H1 (cell line): ENCODE results near the gene UBE2V1. TPM values are rescaled to one million over a fixed set of nuclear protein-coding genes. Genes with fewer than 3 reads are reported as not detected.

Experiments used
- CTCF ChIA-PET: fragments of 300-600 bp; sonication (Branson Sonifier 250); formaldehyde crosslinking; loops from one replicate; lab custom pipeline; 2021; ENCODE audit not compliant: partially characterized antibody; lab: Charles Lee
- POLR2A ChIA-PET: fragments of 300-600 bp; sonication (Branson Sonifier 250); formaldehyde crosslinking; loops from one replicate; lab custom pipeline; 2021; ENCODE audit warnings: inconsistent platforms; ENCODE audit not compliant: partially characterized antibody; lab: Charles Lee
- DNase-seq, 2 experiments: peaks; one replicate each; pipeline versions ENCODE4 v3.0.0 to v3.0.0-alpha.2; 2010 to 2022; ENCODE audit warnings: low spot score in 2 of 2, low read depth in 1 of 2, mixed read lengths in 1 of 2
- FAIRE-seq: peaks from 2 replicates; lab custom pipeline; 2011; peaks lifted over from hg19 to GRCh38; lab: Jason Lieb, UNC
- H2AFZ ChIP-seq: 2 replicates; pipeline ENCODE4 v1.8.1; 2012; ENCODE audit warnings: low read length, inconsistent platforms
- H2AK5ac ChIP-seq: 2 replicates; pipeline ENCODE4 v1.6.1; 2013; ENCODE audit warnings: low read depth, low read length
- H2BK120ac ChIP-seq: replicated peaks from 2 replicates; pipeline ENCODE3; 2013; ENCODE audit warnings: low read depth, low read length, inconsistent platforms
- H2BK12ac ChIP-seq: 2 replicates; pipeline ENCODE4 v1.6.1; 2013; ENCODE audit warnings: low read depth, low read length
- H2BK15ac ChIP-seq: 2 replicates; pipeline ENCODE4 v1.6.1; 2013; ENCODE audit warnings: low read length
- H2BK20ac ChIP-seq: 2 replicates; pipeline ENCODE4 v1.6.1; 2013; ENCODE audit warnings: low read length
- H2BK5ac ChIP-seq: 2 replicates; pipeline ENCODE4 v1.6.1; 2013; ENCODE audit warnings: low read depth, low read length
- H3K14ac ChIP-seq: 2 replicates; pipeline ENCODE4 v1.6.1; 2013; ENCODE audit warnings: inconsistent platforms; ENCODE audit not compliant: insufficient read length
- H3K18ac ChIP-seq: 2 replicates; pipeline ENCODE4 v1.6.1; 2013; ENCODE audit warnings: low read length; ENCODE audit errors: extremely low read depth
- H3K23ac ChIP-seq: 2 replicates; pipeline ENCODE4 v1.6.1; 2013; ENCODE audit warnings: inconsistent platforms; ENCODE audit not compliant: insufficient read length
- H3K23me2 ChIP-seq: 2 replicates; pipeline ENCODE4 v1.6.1; 2013; ENCODE audit warnings: low read depth, low read length
- H3K27ac ChIP-seq: 2 replicates; pipeline ENCODE4 v1.6.1; 2011; ENCODE audit warnings: low read depth, low read length, inconsistent platforms
- H3K27me3 ChIP-seq, 4 experiments: replicated peaks in 1 of 4; 1 replicate in 1 of 4; 2 replicates in 3 of 4; pipeline versions ENCODE4 v1.6.1 to v1.8.1; 2011 to 2013; ENCODE audit warnings: low read length in 3 of 4, mild to moderate bottlenecking in 3 of 4, inconsistent platforms in 2 of 4, mixed read lengths in 2 of 4, moderate library complexity in 1 of 4; ENCODE audit not compliant: control insufficient read depth in 3 of 4, insufficient read depth in 3 of 4; ENCODE audit errors: extremely low read depth in 1 of 4
- H3K36me3 ChIP-seq, 4 experiments: 2 replicates each; pipeline versions ENCODE4 v1.6.1 to v1.8.1; 2011 to 2013; ENCODE audit warnings: mild to moderate bottlenecking in 4 of 4, low read length in 3 of 4, moderate library complexity in 2 of 4, control low read depth in 1 of 4, inconsistent platforms in 1 of 4; ENCODE audit not compliant: insufficient read depth in 4 of 4, control insufficient read depth in 2 of 4
- H3K4ac ChIP-seq: replicated peaks from 2 replicates; pipeline ENCODE3; 2013; ENCODE audit warnings: low read length, low read depth, mixed read lengths, inconsistent platforms; ENCODE audit not compliant: insufficient read length
- H3K4me1 ChIP-seq, 4 experiments: replicated peaks in 1 of 4; 1 replicate in 1 of 4; 2 replicates in 3 of 4; pipeline versions ENCODE4 v1.6.1 to v1.8.1; 2011 to 2013; ENCODE audit warnings: low read length in 3 of 4, inconsistent platforms in 2 of 4, mixed read lengths in 1 of 4; ENCODE audit not compliant: insufficient read depth in 4 of 4, control insufficient read depth in 3 of 4
- H3K4me2 ChIP-seq, 2 experiments: 2 replicates each; pipeline versions ENCODE4 v1.6.1 to v1.8.1; 2011 to 2013; ENCODE audit warnings: low read depth in 2 of 2, low read length in 2 of 2, control low read depth in 1 of 2, inconsistent platforms in 1 of 2, mild to moderate bottlenecking in 1 of 2; ENCODE audit not compliant: insufficient read depth in 1 of 2
- H3K4me3 ChIP-seq, 4 experiments: fragments of 200-600, 300-600 bp in 1 of 4; sonication (generic), shearing (Covaris generic), sonication (Bioruptor Twin) in 1 of 4; 2 replicates each; pipeline versions ENCODE4 v1.5.1 to v1.8.1; 2011 to 2016; ENCODE audit warnings: low read length in 4 of 4, low read depth in 3 of 4, control low read depth in 2 of 4, inconsistent platforms in 2 of 4, mild to moderate bottlenecking in 2 of 4, mixed read lengths in 1 of 4, moderate library complexity in 1 of 4; ENCODE audit not compliant: insufficient read depth in 2 of 4; ENCODE audit errors: extremely low read depth in 1 of 4
- H3K56ac ChIP-seq: replicated peaks from 2 replicates; pipeline ENCODE3; 2013; ENCODE audit warnings: low read depth, mild to moderate bottlenecking, mixed read lengths, low read length, inconsistent platforms; ENCODE audit not compliant: insufficient read length
- H3K79me1 ChIP-seq: 2 replicates; pipeline ENCODE4 v1.6.1; 2013; ENCODE audit warnings: low read depth, low read length, control low read depth
- H3K79me2 ChIP-seq, 2 experiments: 2 replicates each; pipeline versions ENCODE4 v1.6.1 to v1.8.1; 2012 to 2013; ENCODE audit warnings: low read length in 2 of 2, mild to moderate bottlenecking in 2 of 2, inconsistent platforms in 1 of 2; ENCODE audit not compliant: insufficient read depth in 2 of 2, control insufficient read depth in 1 of 2
- H3K9ac ChIP-seq, 4 experiments: replicated peaks in 1 of 4; 1 replicate in 1 of 4; 2 replicates in 3 of 4; pipeline versions ENCODE4 v1.6.1 to v1.8.1; 2011 to 2013; ENCODE audit warnings: low read depth in 3 of 4, low read length in 3 of 4, control low read depth in 2 of 4, mild to moderate bottlenecking in 2 of 4, moderate library complexity in 2 of 4, inconsistent platforms in 1 of 4; ENCODE audit errors: extremely low read depth in 1 of 4
- H3K9me3 ChIP-seq, 2 experiments: 2 replicates each; pipeline versions ENCODE4 v1.6.1 to v1.8.1; 2012 to 2013; ENCODE audit warnings: mild to moderate bottlenecking in 2 of 2, moderate library complexity in 2 of 2, control low read depth in 1 of 2, inconsistent platforms in 1 of 2, low read depth in 1 of 2, low read length in 1 of 2, mixed read lengths in 1 of 2; ENCODE audit not compliant: insufficient read depth in 2 of 2
- H4K20me1 ChIP-seq, 2 experiments: replicated peaks in 1 of 2; 2 replicates each; pipeline versions ENCODE3 to v1.8.1; 2011 to 2013; ENCODE audit warnings: inconsistent platforms in 2 of 2, low read length in 2 of 2, mild to moderate bottlenecking in 1 of 2; ENCODE audit not compliant: insufficient read depth in 2 of 2, control insufficient read depth in 1 of 2
- H4K5ac ChIP-seq: 2 replicates; pipeline ENCODE4 v1.6.1; 2013; ENCODE audit warnings: low read length, low read depth, mixed read lengths, inconsistent platforms; ENCODE audit not compliant: insufficient read length
- H4K8ac ChIP-seq: 2 replicates; pipeline ENCODE4 v1.8.0; 2013; ENCODE audit warnings: mild to moderate bottlenecking, moderate library complexity, low read length, inconsistent platforms; ENCODE audit not compliant: insufficient read depth; ENCODE audit errors: extremely low read depth
- H4K91ac ChIP-seq: replicated peaks from 2 replicates; pipeline ENCODE3; 2013; ENCODE audit warnings: low read length, mixed read lengths, inconsistent platforms; ENCODE audit not compliant: insufficient read length
- ASH2L ChIP-seq: fragments of 200-600, 300-600 bp; sonication (generic); IDR thresholded peaks from one replicate; pipeline ENCODE4 v1.7.1; 2017; ENCODE audit warnings: low read length
- ATF3 ChIP-seq: IDR thresholded peaks from 2 replicates; pipeline ENCODE4 v1.6.1; 2011; ENCODE audit warnings: low read depth, mild to moderate bottlenecking, low read length; ENCODE audit not compliant: insufficient read depth
- BACH1 ChIP-seq: IDR thresholded peaks from 2 replicates; pipeline ENCODE4 v1.6.1; 2012; ENCODE audit warnings: low read length, improper control_type of control experiment
- GTF2F1 ChIP-seq: IDR thresholded peaks from 2 replicates; pipeline ENCODE4 v1.6.1; 2012; ENCODE audit warnings: low read depth, low read length, improper control_type of control experiment, borderline replicate concordance
- NRF1 ChIP-seq: IDR thresholded peaks from 2 replicates; pipeline ENCODE4 v1.6.1; 2011; ENCODE audit warnings: mild to moderate bottlenecking, low read depth, low read length, improper control_type of control experiment
- PHF8 ChIP-seq: fragments of 200-600 bp; sonication (generic); conservative IDR thresholded peaks from 2 replicates; pipeline ENCODE4 v1.7.1; 2012; ENCODE audit warnings: low read depth, mild to moderate bottlenecking, inconsistent platforms, low read length, moderate library complexity
- POLR2A ChIP-seq, 2 experiments: IDR thresholded peaks; 1 replicate in 1 of 2; 2 replicates in 1 of 2; pipeline ENCODE4 v1.6.1; 2011; ENCODE audit warnings: low read depth in 2 of 2, low read length in 2 of 2, mild to moderate bottlenecking in 2 of 2; ENCODE audit errors: control extremely low read depth in 1 of 2
- RAD21 ChIP-seq, 2 experiments: IDR thresholded peaks in 1 of 2; conservative IDR thresholded peaks in 1 of 2; 2 replicates each; pipeline ENCODE4 v1.6.1; 2011; ENCODE audit warnings: low read depth in 2 of 2, low read length in 2 of 2, improper control_type of control experiment in 1 of 2, inconsistent platforms in 1 of 2, mild to moderate bottlenecking in 1 of 2, moderate library complexity in 1 of 2
- RBBP5 ChIP-seq: IDR thresholded peaks from 2 replicates; pipeline ENCODE4 v1.7.1; 2012; ENCODE audit warnings: low read depth, mild to moderate bottlenecking, inconsistent platforms, low read length, moderate library complexity, borderline replicate concordance
- RFX5 ChIP-seq: IDR thresholded peaks from 2 replicates; pipeline ENCODE4 v1.6.1; 2011; ENCODE audit warnings: low read depth, low read length, improper control_type of control experiment, borderline replicate concordance
- RXRA ChIP-seq: IDR thresholded peaks from 2 replicates; pipeline ENCODE4 v1.6.1; 2011; ENCODE audit warnings: low read depth, mild to moderate bottlenecking, low read length, moderate library complexity; ENCODE audit not compliant: insufficient read depth
- SIRT6 ChIP-seq: IDR thresholded peaks from one replicate; pipeline ENCODE4 v1.7.1; 2012; ENCODE audit warnings: low read length, inconsistent platforms
- SP2 ChIP-seq: IDR thresholded peaks from 2 replicates; pipeline ENCODE4 v1.6.1; 2012; ENCODE audit warnings: mild to moderate bottlenecking, low read length, inconsistent platforms
- TEAD4 ChIP-seq: IDR thresholded peaks from 2 replicates; pipeline ENCODE4 v1.6.1; 2012; ENCODE audit warnings: low read depth, low read length, inconsistent platforms, mixed read lengths
- WGBS, 2 experiments: shearing (Covaris generic) in 1 of 2; methylation state at CpG; one replicate each; pipeline versions ENCODE4 v1.1.6 to v1.1.7; 2013 to 2015; ENCODE audit warnings: low lambda C conversion rate in 2 of 2, mixed read lengths in 2 of 2, inconsistent platforms in 1 of 2, low coverage in 1 of 2, missing lambda C conversion rate in 1 of 2; ENCODE audit not compliant: insufficient replicate concordance in 2 of 2, insufficient coverage in 1 of 2, insufficient read length in 1 of 2; ENCODE audit errors: extremely low coverage in 1 of 2, missing lambda C conversion rate in 1 of 2; 5-methylcytosine and 5-hydroxymethylcytosine counted together
- polyA plus RNA-seq, 7 experiments: library from polyadenylated mRNA; depleted of rRNA in 3 of 7; stranded (reverse) in 5 of 7; unstranded in 2 of 7; fragments of >200 nt in 5 of 7; fragments of 200-250 nt in 2 of 7; gene quantifications; 1 replicate in 5 of 7; 2 replicates in 1 of 7; 4 replicates in 1 of 7; pipeline versions ENCODE4 v1.2.1 to v1.2.3, GENCODE V29; 2011 to 2013; ENCODE audit warnings: missing spikeins in 2 of 7, mixed read lengths in 2 of 7
- total RNA-seq: library from RNA; stranded (reverse); fragmentation: NEBNext Ultra II Directional; extraction: Animal tissue kit (Norgen Biotek cat#: 25700); gene quantifications from 2 replicates; pipeline ENCODE4 v1.2.1, GENCODE V29; 2021

The UBE2V1 gene
- total and polyA plus RNA-seq, 2 of the 8 experiments (the other 6 are each of a cell fraction or from before 2014, with no cell fraction given) = 141 to 184 TPM

DNA sequence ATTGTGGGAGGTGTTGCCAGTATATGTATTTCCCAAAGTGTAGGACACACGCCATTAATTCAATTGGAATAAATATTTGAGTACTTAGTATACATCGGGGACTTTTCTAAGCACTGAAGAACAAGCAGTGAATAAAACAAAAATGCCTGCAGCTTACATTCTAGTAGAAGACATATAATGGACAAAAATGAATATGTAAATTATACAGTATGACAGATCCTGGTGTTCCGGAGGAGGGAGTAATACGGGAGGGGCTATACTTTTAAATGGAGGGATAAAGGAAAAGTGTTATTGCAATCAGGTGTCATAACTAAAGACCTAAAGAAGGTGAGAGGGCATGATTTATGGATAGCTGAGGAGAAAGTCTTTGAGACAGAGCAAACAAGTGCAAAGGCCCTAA, 15.1 kb downstream of the UBE2V1 start:
- peaks cover 8 to 20% of the 10 kb centered on the region in 2 experiments for H4K20me1 ChIP-seq
- 95% methylated on average over 4 of the region's 4 CpGs; no CpG with 5 or more reads in 1 of the 2 experiments for WGBS, 2 experiments
- peaks cover 13 to 81% of the 10 kb centered on the region in 2 experiments for H3K79me2 ChIP-seq
- H3K23ac ChIP-seq = no peak overlapping the region
- FAIRE-seq (no peak), DNase-seq (no peak)
- no peak overlapping the region for H3K4me3 ChIP-seq
- H3K4me2 ChIP-seq = no peak overlapping the region
- H3K23me2 ChIP-seq = no peaks in the 10 kb centered on the region
- peaks cover 0 to 11% (median 8%) of the 10 kb centered on the region in 4 experiments; a peak in 5 of 7 replicates for H3K4me1 ChIP-seq
- H3K18ac ChIP-seq = no peak overlapping the region
- no peak overlapping the region for H3K14ac ChIP-seq
- no peak overlapping the region for H2BK5ac ChIP-seq
- no peak overlapping the region for H4K91ac ChIP-seq
- no peak overlapping the region for H4K8ac ChIP-seq
- no peak overlapping the region for H2BK20ac ChIP-seq
- H3K9me3 ChIP-seq = no peaks in the 10 kb centered on the region
- H3K4ac ChIP-seq = no peak overlapping the region
- H3K56ac ChIP-seq = no peak overlapping the region
- no peak overlapping the region for H2AFZ ChIP-seq
- H2BK120ac ChIP-seq = no peak overlapping the region
- no peak overlapping the region for H2BK12ac ChIP-seq
- ChIA-PET CTCF (interaction anchor here (0.9 to 6.0 kb wide), 9 partner anchors 12 to 118 kb away, joined by 3 to 32 read pairs (median 4); partner anchors contain the start of gene UBE2V1), POLR2A (interaction anchor here (0.6 to 8.8 kb wide), 5 partner anchors 8 to 79 kb away, joined by 3 to 87 read pairs (median 5); partner anchors contain the start of gene UBE2V1)
- peaks cover 11% of the 10 kb centered on the region for H3K79me1 ChIP-seq
- H3K36me3 ChIP-seq = peaks cover 9 to 39% (median 22%) of the 10 kb centered on the region in 4 experiments
- H3K27ac ChIP-seq = no peak overlapping the region
- H4K5ac ChIP-seq = no peak overlapping the region
- H2AK5ac ChIP-seq = no peak overlapping the region
- 0 out of 7 replicates have a peak overlapping the region, but pooled peaks of 1 of the 4 experiments have one; percentile 28 for H3K9ac ChIP-seq
- no peaks in the 10 kb centered on the region for H3K27me3 ChIP-seq
- H2BK15ac ChIP-seq = no peak overlapping the region
- TF ChIP-seq PHF8 (no peak), RFX5 (no peak), POLR2A (IDR thresholded peaks at IDR 0.05; ENCODE audit: control extremely low read depth in 1 of 2, low read depth in 2 of 2, low read length in 2 of 2) (no peak), ASH2L (no peak), RXRA (no peak), GTF2F1 (no peak), RAD21 (IDR thresholded peaks at IDR 0.05 in 1 of 2, conservative IDR thresholded peaks at IDR 0.05 in 1 of 2; ENCODE audit: low read depth in 2 of 2, low read length in 2 of 2) (no peak), TEAD4 (no peak), SP2 (no peak), BACH1 (no peak), NRF1 (no peak), ATF3 (no peak), RBBP5 (no peak), SIRT6 (no peak)
